ENCODE data around the gene SPANXN5.
A peak's percentile ranks its signal among the peaks of the same experiment; 100 is the strongest.

Gene SPANXN5

GRCh38 chrX:52824608-52825007 lies 27.4 kb upstream of the SPANXN5 start:
- WGBS, 2 donors (ENCODE audit: extremely low coverage in 2 of 2, insufficient read length in 2 of 2, insufficient replicate concordance in 1 of 2): no CpG with 5 or more reads among the region's 2 CpGs

GRCh38 chrX:52821079-52821760 lies 24.0 kb upstream of the SPANXN5 start:
- no peak overlapping the region for H2BK120ac ChIP-seq (ENCODE audit: low read depth, low read length)
- H3K4ac ChIP-seq (ENCODE audit: low read length): no peak overlapping the region
- H2BK15ac ChIP-seq (ENCODE audit: low read length): no peak overlapping the region
- H3K9me3 ChIP-seq (replicated peaks in 1 of 2; ENCODE audit: control insufficient read depth in 2 of 2, insufficient read depth in 1 of 2, low read depth in 1 of 2, low read length in 2 of 2): no peaks in the 10 kb centered on the region
- H3K27ac ChIP-seq (replicated peaks; ENCODE audit: low read length): no peak overlapping the region
- H3K36me3 ChIP-seq (replicated peaks in 1 of 2; ENCODE audit: control insufficient read depth in 2 of 2, insufficient read depth in 2 of 2, low read length in 2 of 2): no peaks in the 10 kb centered on the region
- no peaks in the 10 kb centered on the region for H3K79me1 ChIP-seq (ENCODE audit: low read depth, low read length)
- no peak overlapping the region for H3K4me3 ChIP-seq (ENCODE audit: low read length in 2 of 2)
- H3K4me1 ChIP-seq (ENCODE audit: control insufficient read depth in 2 of 2, insufficient read depth in 1 of 2, low read depth in 1 of 2, low read length in 2 of 2): no peaks in the 10 kb centered on the region
- no peak overlapping the region for H2BK5ac ChIP-seq (ENCODE audit: low read length)
- H4K8ac ChIP-seq (ENCODE audit: low read depth, low read length): no peak overlapping the region
- no peak overlapping the region for H3K18ac ChIP-seq (ENCODE audit: low read length)
- no peak overlapping the region for H3K23ac ChIP-seq (ENCODE audit: low read depth, low read length, poor library complexity)
- no peak overlapping the region for H4K91ac ChIP-seq (ENCODE audit: low read depth, low read length, poor library complexity)
- H2AFZ ChIP-seq (ENCODE audit: low read length): no peak overlapping the region
- H3K9ac ChIP-seq (ENCODE audit: low read depth, low read length, poor library complexity): no peak overlapping the region
- H3K27me3 ChIP-seq (ENCODE audit: control insufficient read depth in 3 of 3, insufficient read depth in 3 of 3, low read depth in 1 of 3, low read length in 3 of 3): peaks cover 0 to 20% (median 0%) of the 10 kb centered on the region in 3 experiments
- DNase-seq (ENCODE audit: low spot score): no peak
- H3K14ac ChIP-seq (ENCODE audit: low read length): no peak overlapping the region
- no peak overlapping the region for H3K4me2 ChIP-seq (ENCODE audit: insufficient read depth, low read length, poor library complexity, severe bottlenecking)
- no peak overlapping the region for H2BK12ac ChIP-seq (ENCODE audit: low read length)
- no peak overlapping the region for H2AK5ac ChIP-seq (ENCODE audit: low read depth, low read length)
- WGBS, 2 donors (ENCODE audit: extremely low coverage in 2 of 2, insufficient read length in 2 of 2, insufficient replicate concordance in 1 of 2): no CpG with 5 or more reads among the region's 11 CpGs

More at GRCh38 chrX:52824608-52825007, 27.4 kb upstream of the SPANXN5 start:
- no peak overlapping the region for H3K9ac ChIP-seq (ENCODE audit: low read depth, low read length, poor library complexity)
- H3K23ac ChIP-seq (ENCODE audit: low read depth, low read length, poor library complexity): no peak overlapping the region
- no peak overlapping the region for H3K27ac ChIP-seq (replicated peaks; ENCODE audit: low read length)
- no peak overlapping the region for H3K4ac ChIP-seq (ENCODE audit: low read length)
- no peak for DNase-seq (ENCODE audit: low spot score)
- no peak overlapping the region for H3K14ac ChIP-seq (ENCODE audit: low read length)
- H2AFZ ChIP-seq (ENCODE audit: low read length): no peak overlapping the region
- no peak overlapping the region for H2BK120ac ChIP-seq (ENCODE audit: low read depth, low read length)
- no peak overlapping the region for H3K4me3 ChIP-seq (ENCODE audit: low read length in 2 of 2)
- H3K79me1 ChIP-seq (ENCODE audit: low read depth, low read length): no peaks in the 10 kb centered on the region
- no peaks in the 10 kb centered on the region for H3K9me3 ChIP-seq (replicated peaks in 1 of 2; ENCODE audit: control insufficient read depth in 2 of 2, insufficient read depth in 1 of 2, low read depth in 1 of 2, low read length in 2 of 2)
- peaks cover 0 to 6% (median 0%) of the 10 kb centered on the region in 3 experiments for H3K27me3 ChIP-seq (ENCODE audit: control insufficient read depth in 3 of 3, insufficient read depth in 3 of 3, low read depth in 1 of 3, low read length in 3 of 3)
- no peak overlapping the region for H4K91ac ChIP-seq (ENCODE audit: low read depth, low read length, poor library complexity)
- no peaks in the 10 kb centered on the region for H3K36me3 ChIP-seq (replicated peaks in 1 of 2; ENCODE audit: control insufficient read depth in 2 of 2, insufficient read depth in 2 of 2, low read length in 2 of 2)
- H3K4me1 ChIP-seq (ENCODE audit: control insufficient read depth in 2 of 2, insufficient read depth in 1 of 2, low read depth in 1 of 2, low read length in 2 of 2): no peaks in the 10 kb centered on the region
- no peak overlapping the region for H3K18ac ChIP-seq (ENCODE audit: low read length)
- H4K8ac ChIP-seq (ENCODE audit: low read depth, low read length): no peak overlapping the region
- H2BK12ac ChIP-seq (ENCODE audit: low read length): no peak overlapping the region
- no peak overlapping the region for H2AK5ac ChIP-seq (ENCODE audit: low read depth, low read length)
- no peak overlapping the region for H2BK5ac ChIP-seq (ENCODE audit: low read length)
- no peak overlapping the region for H2BK15ac ChIP-seq (ENCODE audit: low read length)
- H3K4me2 ChIP-seq (ENCODE audit: insufficient read depth, low read length, poor library complexity, severe bottlenecking): no peak overlapping the region

DNA sequence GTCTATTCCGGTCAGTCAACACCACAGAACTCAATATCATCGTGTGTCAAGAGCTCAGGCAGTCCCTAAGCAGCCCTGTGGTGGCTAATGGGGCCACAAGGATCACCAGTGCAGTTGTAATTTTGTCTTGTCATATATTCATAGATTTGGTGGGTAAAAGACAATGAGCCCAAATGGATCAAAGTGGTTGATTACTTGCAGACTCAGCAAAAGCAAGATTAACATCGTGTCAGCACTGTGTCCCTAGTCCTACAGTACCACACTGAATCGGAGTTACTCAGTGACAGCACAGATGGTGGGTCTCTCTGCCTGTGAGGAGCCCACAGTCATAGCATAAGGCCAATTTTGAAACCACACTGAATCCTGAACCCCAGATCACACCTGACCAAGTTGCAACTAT lies 22.6 kb upstream of the SPANXN5 start:
- Histone ChIP-seq H2BK12ac (ENCODE audit: low read length) (no peak overlapping the region), H3K14ac (ENCODE audit: low read length) (no peak overlapping the region), H3K4me2 (ENCODE audit: insufficient read depth, low read length, poor library complexity, severe bottlenecking) (no peak overlapping the region), H3K9me3 (replicated peaks in 1 of 2; ENCODE audit: control insufficient read depth in 2 of 2, insufficient read depth in 1 of 2, low read depth in 1 of 2, low read length in 2 of 2) (no peaks in the 10 kb centered on the region), H3K36me3 (replicated peaks in 1 of 2; ENCODE audit: control insufficient read depth in 2 of 2, insufficient read depth in 2 of 2, low read length in 2 of 2) (no peaks in the 10 kb centered on the region), H3K4me3 (ENCODE audit: low read length in 2 of 2) (no peak overlapping the region), H2AK5ac (ENCODE audit: low read depth, low read length) (no peak overlapping the region), H4K91ac (ENCODE audit: low read depth, low read length, poor library complexity) (no peak overlapping the region), H2AFZ (ENCODE audit: low read length) (no peak overlapping the region), H3K27ac (replicated peaks; ENCODE audit: low read length) (no peak overlapping the region), H3K23ac (ENCODE audit: low read depth, low read length, poor library complexity) (no peak overlapping the region), H3K27me3 (ENCODE audit: control insufficient read depth in 3 of 3, insufficient read depth in 3 of 3, low read depth in 1 of 3, low read length in 3 of 3) (peaks cover 0 to 20% (median 0%) of the 10 kb centered on the region in 3 experiments), H3K4me1 (ENCODE audit: control insufficient read depth in 2 of 2, insufficient read depth in 1 of 2, low read depth in 1 of 2, low read length in 2 of 2) (no peaks in the 10 kb centered on the region), H2BK120ac (ENCODE audit: low read depth, low read length) (no peak overlapping the region), H3K79me1 (ENCODE audit: low read depth, low read length) (no peaks in the 10 kb centered on the region), H3K9ac (ENCODE audit: low read depth, low read length, poor library complexity) (no peak overlapping the region), H2BK5ac (ENCODE audit: low read length) (no peak overlapping the region), H4K8ac (ENCODE audit: low read depth, low read length) (peak overlapping the region; percentile 23), H3K4ac (ENCODE audit: low read length) (no peak overlapping the region), H3K18ac (ENCODE audit: low read length) (no peak overlapping the region), H2BK15ac (ENCODE audit: low read length) (no peak overlapping the region)
- WGBS, 2 donors (ENCODE audit: extremely low coverage in 2 of 2, insufficient read length in 2 of 2, insufficient replicate concordance in 1 of 2): no CpG with 5 or more reads among the region's 4 CpGs
- DNase-seq (ENCODE audit: low spot score): no peak

- no peak within 1 kb of the TSS for H3K4me2 ChIP-seq (ENCODE audit: insufficient read depth, low read length, poor library complexity, severe bottlenecking)
- H3K79me1 ChIP-seq (ENCODE audit: low read depth, low read length): no peaks in the 10 kb centered on the region
- no peak within 1 kb of the TSS for H2AFZ ChIP-seq (ENCODE audit: low read length)
- DNase-seq (ENCODE audit: low spot score): no peak
- no peak within 1 kb of the TSS for H2BK120ac ChIP-seq (ENCODE audit: low read depth, low read length)
- H3K27me3 ChIP-seq (ENCODE audit: control insufficient read depth in 3 of 3, insufficient read depth in 3 of 3, low read depth in 1 of 3, low read length in 3 of 3): peaks cover 0 to 24% (median 0%) of the 10 kb centered on the region in 3 experiments
- H3K18ac ChIP-seq (ENCODE audit: low read length): no peak within 1 kb of the TSS
- no peak within 1 kb of the TSS for H2BK12ac ChIP-seq (ENCODE audit: low read length)
- no peaks in the 10 kb centered on the region for H3K36me3 ChIP-seq (replicated peaks in 1 of 2; ENCODE audit: control insufficient read depth in 2 of 2, insufficient read depth in 2 of 2, low read length in 2 of 2)
- no peaks in the 10 kb centered on the region for H3K4me1 ChIP-seq (ENCODE audit: control insufficient read depth in 2 of 2, insufficient read depth in 1 of 2, low read depth in 1 of 2, low read length in 2 of 2)
- H3K4ac ChIP-seq (ENCODE audit: low read length): no peak within 1 kb of the TSS
- H3K27ac ChIP-seq (replicated peaks; ENCODE audit: low read length): no peak within 1 kb of the TSS
- H4K91ac ChIP-seq (ENCODE audit: low read depth, low read length, poor library complexity): no peak within 1 kb of the TSS
- H2BK5ac ChIP-seq (ENCODE audit: low read length): no peak within 1 kb of the TSS
- H3K14ac ChIP-seq (ENCODE audit: low read length): no peak within 1 kb of the TSS
- no peaks in the 10 kb centered on the region for H3K9me3 ChIP-seq (replicated peaks in 1 of 2; ENCODE audit: control insufficient read depth in 2 of 2, insufficient read depth in 1 of 2, low read depth in 1 of 2, low read length in 2 of 2)
- no peak within 1 kb of the TSS for H4K8ac ChIP-seq (ENCODE audit: low read depth, low read length)
- no peak within 1 kb of the TSS for H3K23ac ChIP-seq (ENCODE audit: low read depth, low read length, poor library complexity)
- H2BK15ac ChIP-seq (ENCODE audit: low read length): no peak within 1 kb of the TSS
- no peak within 1 kb of the TSS for H3K9ac ChIP-seq (ENCODE audit: low read depth, low read length, poor library complexity)
- H3K4me3 ChIP-seq (ENCODE audit: low read length in 2 of 2): no peak within 1 kb of the TSS
- WGBS, 2 donors (ENCODE audit: extremely low coverage in 2 of 2, insufficient read length in 2 of 2, insufficient replicate concordance in 1 of 2): no CpG with 5 or more reads among the region's 25 CpGs
- no peak within 1 kb of the TSS for H2AK5ac ChIP-seq (ENCODE audit: low read depth, low read length)
Observed at GRCh38 chrX:52811065-52811625, 13.9 kb upstream of the SPANXN5 start, which contains the start of gene XAGE5. XAGE5 (plus strand) TSS chrX:52811287; CDS start chrX:52812567, 1,280 bp downstream.
